H1 (cell line): ENCODE measurements around the gene NDC80. TPM values are rescaled to one million over a fixed set of nuclear protein-coding genes. Genes with fewer than 3 reads are reported as not detected.

ENCODE experiments used
- CTCF ChIA-PET: fragments of 300-600 bp; sonication (Branson Sonifier 250); formaldehyde crosslinking; loops from one replicate; lab custom pipeline; 2021; ENCODE audit not compliant: partially characterized antibody; lab: Charles Lee
- POLR2A ChIA-PET: fragments of 300-600 bp; sonication (Branson Sonifier 250); formaldehyde crosslinking; loops from one replicate; lab custom pipeline; 2021; ENCODE audit warnings: inconsistent platforms; ENCODE audit not compliant: partially characterized antibody; lab: Charles Lee
- DNase-seq, 2 experiments: peaks; one replicate each; pipeline versions ENCODE4 v3.0.0 to v3.0.0-alpha.2; 2010 to 2022; ENCODE audit warnings: low spot score in 2 of 2, low read depth in 1 of 2, mixed read lengths in 1 of 2
- FAIRE-seq: peaks from 2 replicates; lab custom pipeline; 2011; peaks lifted over from hg19 to GRCh38; lab: Jason Lieb, UNC
- H2AFZ ChIP-seq: 2 replicates; pipeline ENCODE4 v1.8.1; 2012; ENCODE audit warnings: low read length, inconsistent platforms
- H2AK5ac ChIP-seq: 2 replicates; pipeline ENCODE4 v1.6.1; 2013; ENCODE audit warnings: low read depth, low read length
- H2BK120ac ChIP-seq: replicated peaks from 2 replicates; pipeline ENCODE3; 2013; ENCODE audit warnings: low read depth, low read length, inconsistent platforms
- H2BK12ac ChIP-seq: 2 replicates; pipeline ENCODE4 v1.6.1; 2013; ENCODE audit warnings: low read depth, low read length
- H2BK15ac ChIP-seq: 2 replicates; pipeline ENCODE4 v1.6.1; 2013; ENCODE audit warnings: low read length
- H2BK20ac ChIP-seq: 2 replicates; pipeline ENCODE4 v1.6.1; 2013; ENCODE audit warnings: low read length
- H2BK5ac ChIP-seq: 2 replicates; pipeline ENCODE4 v1.6.1; 2013; ENCODE audit warnings: low read depth, low read length
- H3K14ac ChIP-seq: 2 replicates; pipeline ENCODE4 v1.6.1; 2013; ENCODE audit warnings: inconsistent platforms; ENCODE audit not compliant: insufficient read length
- H3K18ac ChIP-seq: 2 replicates; pipeline ENCODE4 v1.6.1; 2013; ENCODE audit warnings: low read length; ENCODE audit errors: extremely low read depth
- H3K23ac ChIP-seq: 2 replicates; pipeline ENCODE4 v1.6.1; 2013; ENCODE audit warnings: inconsistent platforms; ENCODE audit not compliant: insufficient read length
- H3K23me2 ChIP-seq: 2 replicates; pipeline ENCODE4 v1.6.1; 2013; ENCODE audit warnings: low read depth, low read length
- H3K27ac ChIP-seq: 2 replicates; pipeline ENCODE4 v1.6.1; 2011; ENCODE audit warnings: low read depth, low read length, inconsistent platforms
- H3K27me3 ChIP-seq, 4 experiments: replicated peaks in 1 of 4; 1 replicate in 1 of 4; 2 replicates in 3 of 4; pipeline versions ENCODE4 v1.6.1 to v1.8.1; 2011 to 2013; ENCODE audit warnings: low read length in 3 of 4, mild to moderate bottlenecking in 3 of 4, inconsistent platforms in 2 of 4, mixed read lengths in 2 of 4, moderate library complexity in 1 of 4; ENCODE audit not compliant: control insufficient read depth in 3 of 4, insufficient read depth in 3 of 4; ENCODE audit errors: extremely low read depth in 1 of 4
- H3K36me3 ChIP-seq, 4 experiments: 2 replicates each; pipeline versions ENCODE4 v1.6.1 to v1.8.1; 2011 to 2013; ENCODE audit warnings: mild to moderate bottlenecking in 4 of 4, low read length in 3 of 4, moderate library complexity in 2 of 4, control low read depth in 1 of 4, inconsistent platforms in 1 of 4; ENCODE audit not compliant: insufficient read depth in 4 of 4, control insufficient read depth in 2 of 4
- H3K4ac ChIP-seq: replicated peaks from 2 replicates; pipeline ENCODE3; 2013; ENCODE audit warnings: low read length, low read depth, mixed read lengths, inconsistent platforms; ENCODE audit not compliant: insufficient read length
- H3K4me1 ChIP-seq, 4 experiments: replicated peaks in 1 of 4; 1 replicate in 1 of 4; 2 replicates in 3 of 4; pipeline versions ENCODE4 v1.6.1 to v1.8.1; 2011 to 2013; ENCODE audit warnings: low read length in 3 of 4, inconsistent platforms in 2 of 4, mixed read lengths in 1 of 4; ENCODE audit not compliant: insufficient read depth in 4 of 4, control insufficient read depth in 3 of 4
- H3K4me2 ChIP-seq, 2 experiments: 2 replicates each; pipeline versions ENCODE4 v1.6.1 to v1.8.1; 2011 to 2013; ENCODE audit warnings: low read depth in 2 of 2, low read length in 2 of 2, control low read depth in 1 of 2, inconsistent platforms in 1 of 2, mild to moderate bottlenecking in 1 of 2; ENCODE audit not compliant: insufficient read depth in 1 of 2
- H3K4me3 ChIP-seq, 4 experiments: fragments of 200-600, 300-600 bp in 1 of 4; sonication (generic), shearing (Covaris generic), sonication (Bioruptor Twin) in 1 of 4; 2 replicates each; pipeline versions ENCODE4 v1.5.1 to v1.8.1; 2011 to 2016; ENCODE audit warnings: low read length in 4 of 4, low read depth in 3 of 4, control low read depth in 2 of 4, inconsistent platforms in 2 of 4, mild to moderate bottlenecking in 2 of 4, mixed read lengths in 1 of 4, moderate library complexity in 1 of 4; ENCODE audit not compliant: insufficient read depth in 2 of 4; ENCODE audit errors: extremely low read depth in 1 of 4
- H3K56ac ChIP-seq: replicated peaks from 2 replicates; pipeline ENCODE3; 2013; ENCODE audit warnings: low read depth, mild to moderate bottlenecking, mixed read lengths, low read length, inconsistent platforms; ENCODE audit not compliant: insufficient read length
- H3K79me1 ChIP-seq: 2 replicates; pipeline ENCODE4 v1.6.1; 2013; ENCODE audit warnings: low read depth, low read length, control low read depth
- H3K79me2 ChIP-seq, 2 experiments: 2 replicates each; pipeline versions ENCODE4 v1.6.1 to v1.8.1; 2012 to 2013; ENCODE audit warnings: low read length in 2 of 2, mild to moderate bottlenecking in 2 of 2, inconsistent platforms in 1 of 2; ENCODE audit not compliant: insufficient read depth in 2 of 2, control insufficient read depth in 1 of 2
- H3K9ac ChIP-seq, 4 experiments: replicated peaks in 1 of 4; 1 replicate in 1 of 4; 2 replicates in 3 of 4; pipeline versions ENCODE4 v1.6.1 to v1.8.1; 2011 to 2013; ENCODE audit warnings: low read depth in 3 of 4, low read length in 3 of 4, control low read depth in 2 of 4, mild to moderate bottlenecking in 2 of 4, moderate library complexity in 2 of 4, inconsistent platforms in 1 of 4; ENCODE audit errors: extremely low read depth in 1 of 4
- H3K9me3 ChIP-seq, 2 experiments: 2 replicates each; pipeline versions ENCODE4 v1.6.1 to v1.8.1; 2012 to 2013; ENCODE audit warnings: mild to moderate bottlenecking in 2 of 2, moderate library complexity in 2 of 2, control low read depth in 1 of 2, inconsistent platforms in 1 of 2, low read depth in 1 of 2, low read length in 1 of 2, mixed read lengths in 1 of 2; ENCODE audit not compliant: insufficient read depth in 2 of 2
- H4K20me1 ChIP-seq, 2 experiments: replicated peaks in 1 of 2; 2 replicates each; pipeline versions ENCODE3 to v1.8.1; 2011 to 2013; ENCODE audit warnings: inconsistent platforms in 2 of 2, low read length in 2 of 2, mild to moderate bottlenecking in 1 of 2; ENCODE audit not compliant: insufficient read depth in 2 of 2, control insufficient read depth in 1 of 2
- H4K5ac ChIP-seq: 2 replicates; pipeline ENCODE4 v1.6.1; 2013; ENCODE audit warnings: low read length, low read depth, mixed read lengths, inconsistent platforms; ENCODE audit not compliant: insufficient read length
- H4K8ac ChIP-seq: 2 replicates; pipeline ENCODE4 v1.8.0; 2013; ENCODE audit warnings: mild to moderate bottlenecking, moderate library complexity, low read length, inconsistent platforms; ENCODE audit not compliant: insufficient read depth; ENCODE audit errors: extremely low read depth
- H4K91ac ChIP-seq: replicated peaks from 2 replicates; pipeline ENCODE3; 2013; ENCODE audit warnings: low read length, mixed read lengths, inconsistent platforms; ENCODE audit not compliant: insufficient read length
- JUND ChIP-seq: IDR thresholded peaks from 2 replicates; pipeline ENCODE4 v1.6.1; 2011; ENCODE audit warnings: mild to moderate bottlenecking, improper control_type of control experiment, low read length
- POLR2AphosphoS5 ChIP-seq: IDR thresholded peaks from 2 replicates; pipeline ENCODE4 v1.6.1; 2011; ENCODE audit warnings: low read depth, low read length
- RNF2 ChIP-seq: fragments of 200-900, 300-1000 bp; sonication (generic); IDR thresholded peaks from 2 replicates; pipeline ENCODE4 v1.7.1; 2016; ENCODE audit warnings: borderline replicate concordance, low read depth, mild to moderate bottlenecking, antibody characterized with exemption, low read length; ENCODE audit not compliant: poor library complexity, severe bottlenecking; ENCODE audit errors: missing control alignments
- SP1 ChIP-seq: IDR thresholded peaks from 2 replicates; pipeline ENCODE4 v1.6.1; 2011; ENCODE audit warnings: low read depth, low read length
- ZNF274 ChIP-seq: IDR thresholded peaks from 2 replicates; pipeline ENCODE4 v1.7.0; 2012; ENCODE audit warnings: low read length, borderline replicate concordance; ENCODE audit errors: extremely low read depth
- WGBS, 2 experiments: shearing (Covaris generic) in 1 of 2; methylation state at CpG; one replicate each; pipeline versions ENCODE4 v1.1.6 to v1.1.7; 2013 to 2015; ENCODE audit warnings: low lambda C conversion rate in 2 of 2, mixed read lengths in 2 of 2, inconsistent platforms in 1 of 2, low coverage in 1 of 2, missing lambda C conversion rate in 1 of 2; ENCODE audit not compliant: insufficient replicate concordance in 2 of 2, insufficient coverage in 1 of 2, insufficient read length in 1 of 2; ENCODE audit errors: extremely low coverage in 1 of 2, missing lambda C conversion rate in 1 of 2; 5-methylcytosine and 5-hydroxymethylcytosine counted together
- polyA plus RNA-seq, 7 experiments: library from polyadenylated mRNA; depleted of rRNA in 3 of 7; stranded (reverse) in 5 of 7; unstranded in 2 of 7; fragments of >200 nt in 5 of 7; fragments of 200-250 nt in 2 of 7; gene quantifications; 1 replicate in 5 of 7; 2 replicates in 1 of 7; 4 replicates in 1 of 7; pipeline versions ENCODE4 v1.2.1 to v1.2.3, GENCODE V29; 2011 to 2013; ENCODE audit warnings: missing spikeins in 2 of 7, mixed read lengths in 2 of 7
- total RNA-seq: library from RNA; stranded (reverse); fragmentation: NEBNext Ultra II Directional; extraction: Animal tissue kit (Norgen Biotek cat#: 25700); gene quantifications from 2 replicates; pipeline ENCODE4 v1.2.1, GENCODE V29; 2021

NDC80 gene
- total and polyA plus RNA-seq, 2 of the 8 experiments (the other 6 are each of a cell fraction or from before 2014, with no cell fraction given) = 11.0 to 45.0 TPM

DNA sequence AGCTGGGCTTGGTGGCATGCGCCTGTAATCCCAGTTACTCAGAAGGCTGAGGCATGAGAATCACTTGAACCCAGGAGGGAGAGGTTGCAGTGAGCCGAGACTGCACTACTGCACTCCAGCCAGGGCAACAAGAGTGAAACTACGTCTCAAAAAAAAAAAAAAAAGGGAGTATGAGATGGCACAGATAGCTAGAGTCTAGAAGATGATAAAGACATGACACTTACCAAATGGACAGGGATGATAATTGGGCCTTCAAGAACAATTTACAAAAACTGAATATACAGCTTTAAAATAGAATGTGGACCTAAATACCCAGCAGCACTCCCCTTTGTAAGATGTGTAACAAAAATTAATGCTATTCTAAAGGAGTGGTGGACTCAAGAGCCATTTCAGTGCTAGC lies 2.8 kb upstream of the NDC80 start:
- Histone ChIP-seq H3K18ac (no peak overlapping the region), H2BK20ac (no peak overlapping the region), H2BK120ac (no peak overlapping the region), H3K4me2 (no peak overlapping the region; a peak in 1 of 4 replicates), H3K9ac (no peak overlapping the region), H3K23me2 (peaks cover 8% of the 10 kb centered on the region), H3K4me3 (no peak overlapping the region), H3K79me2 (peaks cover 12 to 44% of the 10 kb centered on the region in 2 experiments), H2BK5ac (no peak overlapping the region), H3K14ac (no peak overlapping the region), H4K91ac (no peak overlapping the region)
- CTCF ChIA-PET = no interaction called here
- WGBS, 2 experiments = 90% methylated on average over 2 of the region's 3 CpGs; no CpG with 5 or more reads in 1 of the 2 experiments
- POLR2A ChIA-PET = no interaction called here
- TF ChIP-seq SP1 (no peak), ZNF274 (no peak), JUND (no peak), POLR2AphosphoS5 (no peak), RNF2 (no peak)
- TF ChIP-seq, all 59 proteins: peak for 0
- Histone ChIP-seq H3K79me1 (peaks cover 8% of the 10 kb centered on the region), H3K9me3 (no peaks in the 10 kb centered on the region), H4K20me1 (no peaks in the 10 kb centered on the region), H3K4ac (no peak overlapping the region), H4K5ac (no peak overlapping the region), H2BK12ac (no peak overlapping the region), H2AFZ (no peak overlapping the region), H3K27ac (no peak overlapping the region), H4K8ac (no peak overlapping the region), H3K4me1 (peaks cover 0 to 8% (median 3%) of the 10 kb centered on the region in 4 experiments; a peak in 2 of 7 replicates), H3K27me3 (no peaks in the 10 kb centered on the region), H2BK15ac (no peak overlapping the region), H3K36me3 (peaks cover 0 to 6% (median 1%) of the 10 kb centered on the region in 4 experiments; a peak in 2 of 8 replicates), H3K23ac (no peak overlapping the region), H2AK5ac (no peak overlapping the region), H3K56ac (no peak overlapping the region)
- no peak for DNase-seq
- no peak for FAIRE-seq
